Right lobe of liver (tissue), 6 donors: Measurements from ENCODE around the gene RSBN1L. TPM values are rescaled to one million over a fixed set of nuclear protein-coding genes. Genes with fewer than 3 reads are reported as not detected.

Source experiments
- ATAC-seq, 4 donors: fragments of 200-7000 bp; cut with Tn5 transposase; one replicate each; pipeline ENCODE4 v1.9.1; 2020; ENCODE audit warnings: mild to moderate bottlenecking in 4 of 4, moderate library complexity in 4 of 4
- DNase-seq, 3 donors: peaks; one replicate each; pipeline ENCODE4 v3.0.0-alpha.2; 2020
- H3K27ac ChIP-seq, 3 donors: fragments of 200-600 bp; one replicate each; pipeline ENCODE4 v1.8.0; 2022
- H3K27me3 ChIP-seq, 2 donors: fragments of 200-600 bp; one replicate each; pipeline ENCODE4 v1.8.0; 2022
- H3K36me3 ChIP-seq, 4 donors: fragments of 200-600 bp; sonication (generic) in 1 of 4; one replicate each; pipeline versions ENCODE4 v1.5.1 to v1.8.0; 2017 to 2022; ENCODE audit warnings: control low read depth in 1 of 4
- H3K4me1 ChIP-seq, 4 donors: fragments of 200-600 bp; sonication (generic) in 1 of 4; one replicate each; pipeline versions ENCODE4 v1.5.1 to v1.8.0; 2017 to 2022; ENCODE audit warnings: control low read depth in 1 of 4
- H3K4me3 ChIP-seq, 3 donors: fragments of 200-600 bp; one replicate each; pipeline ENCODE4 v1.8.0; 2022
- H3K9me3 ChIP-seq, 4 donors: fragments of 200-600 bp; sonication (generic) in 1 of 4; one replicate each; pipeline versions ENCODE4 v1.5.1 to v1.8.0; 2017 to 2022; ENCODE audit warnings: control low read depth in 1 of 4
- CTCF ChIP-seq, 4 donors: fragments of 200-600 bp in 3 of 4; fragments of 450-650 bp in 1 of 4; IDR thresholded peaks; one replicate each; pipeline versions ENCODE4 v1.5.1 to v1.8.0; 2016 to 2022; ENCODE audit warnings: antibody characterized with exemption in 4 of 4, mild to moderate bottlenecking in 2 of 4
- POLR2A ChIP-seq: fragments of 450-650 bp; IDR thresholded peaks from one replicate; pipeline ENCODE4 v1.6.1; 2017; ENCODE audit warnings: antibody characterized with exemption, mild to moderate bottlenecking
- WGBS: methylation state at CpG from one replicate; pipeline ENCODE4 v1.1.6; 2018; ENCODE audit warnings: low coverage, low lambda C conversion rate; ENCODE audit not compliant: insufficient coverage; ENCODE audit errors: missing lambda C conversion rate; 5-methylcytosine and 5-hydroxymethylcytosine counted together
- intact Hi-C, 2 donors: fragments of 100-400 bp; cut with DNase I; formaldehyde crosslinking; loops; one replicate each; pipeline versions ENCODE4 v1.11.2 to v1.14.1; 2022
- total RNA-seq, 6 experiments: library from RNA; depleted of rRNA in 2 of 6; stranded (reverse); fragments of >200 nt in 2 of 6; fragmentation: NEBNext Ultra II Directional in 3 of 6; extraction: Animal tissue kit (Norgen Biotek cat#: 25700) in 3 of 6; gene quantifications; one replicate each; pipeline versions ENCODE4 v1.1.0 to v1.2.4, GENCODE V29; 2016 to 2023
- donor health status: DM: no; HTN: yes; CAD: no.
- donor health status: DM: no; HTN: no; CAD: no.
- donor health status: DM: no; HTN: no; CAD: no.
- donor health status: DM: no; HTN: yes; CAD: no.
- donor health status: DM: no; HTN: yes; CAD: no.

RSBN1L gene
- total RNA-seq, 6 experiments from 2014 or later, result 8.2 to 10.4 (median 8.8) TPM

GRCh38 chr7:77658928-77659327 is 37.3 kb upstream of the RSBN1L start:
- intact Hi-C loops, result loop anchor here in 1 of 2 donors (10.0 kb wide), 1 partner anchor 96 kb away; no protein-coding TSS in a partner anchor
- WGBS, result 93% methylated on average over 4 of the region's 5 CpGs
- Histone ChIP-seq H3K27ac (no peak overlapping the region), H3K9me3 (no peaks in the 10 kb centered on the region), H3K4me1 (no peaks in the 10 kb centered on the region), H3K36me3 (no peaks in the 10 kb centered on the region), H3K27me3 (no peaks in the 10 kb centered on the region), H3K4me3 (no peak overlapping the region)
- TF ChIP-seq CTCF (IDR thresholded peaks at IDR 0.05) (no peak), POLR2A (no peak)
- DNase-seq (no peak), ATAC-seq (no peak)

DNA sequence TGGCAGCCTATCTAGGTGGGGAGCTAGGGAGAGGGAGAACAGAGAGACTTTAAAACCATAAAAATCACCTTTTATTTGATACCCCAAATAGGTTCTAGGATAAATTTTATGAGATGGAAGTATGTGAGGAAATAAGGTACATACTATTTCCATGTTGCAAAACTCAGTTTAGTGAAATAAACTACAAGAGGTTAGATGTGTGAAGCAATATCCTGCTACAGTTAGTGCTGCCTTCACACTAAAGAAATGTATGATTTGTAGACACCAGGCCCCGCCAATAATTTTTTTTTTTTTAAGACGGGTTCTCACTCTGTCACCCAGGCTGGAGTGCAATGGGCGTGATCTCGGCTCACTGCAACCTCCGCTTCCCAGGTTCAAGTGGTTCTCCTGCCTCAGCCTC is 34.4 kb upstream of the RSBN1L start:
- peaks cover 0 to 11% (median 0%) of the 10 kb centered on the region in 4 donors for H3K4me1 ChIP-seq
- ATAC-seq (no peak), DNase-seq (no peak)
- no peaks in the 10 kb centered on the region for H3K36me3 ChIP-seq
- WGBS, result 84% methylated on average over 5 of the region's 5 CpGs
- H3K27me3 ChIP-seq, result no peaks in the 10 kb centered on the region
- H3K27ac ChIP-seq, result no peak overlapping the region
- no peak overlapping the region for H3K4me3 ChIP-seq
- intact Hi-C loops, result no loop called here
- no peak for TF ChIP-seq POLR2A
- no peak for TF ChIP-seq CTCF (IDR thresholded peaks at IDR 0.05)
- H3K9me3 ChIP-seq, result no peaks in the 10 kb centered on the region

DNA sequence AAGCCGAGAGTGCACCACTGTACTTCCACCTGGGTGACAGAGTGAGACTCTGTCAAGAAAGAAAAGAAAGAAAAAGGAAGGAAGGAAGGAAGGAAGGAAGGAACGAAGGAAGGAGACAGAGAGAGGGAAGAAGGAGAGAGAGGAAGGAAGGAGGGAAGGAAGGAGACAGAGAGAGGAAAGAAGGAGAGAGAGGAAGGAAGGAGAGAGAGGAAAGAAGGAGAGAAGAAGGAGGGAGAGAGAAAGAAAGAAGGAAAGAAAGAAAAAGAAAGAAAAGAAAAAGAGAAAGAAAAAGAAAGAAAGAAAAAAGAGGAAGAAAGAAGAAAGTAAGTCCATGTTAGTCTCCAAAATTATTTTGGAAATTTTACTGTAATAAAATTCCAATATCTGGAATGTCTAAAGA is 33.4 kb upstream of the RSBN1L start:
- H3K4me3 ChIP-seq, result no peak overlapping the region
- H3K4me1 ChIP-seq, result peaks cover 0 to 11% (median 0%) of the 10 kb centered on the region in 4 donors
- 94% methylated on average over 2 of the region's 2 CpGs for WGBS
- ATAC-seq, result no peak
- no peaks in the 10 kb centered on the region for H3K36me3 ChIP-seq
- H3K9me3 ChIP-seq, result no peaks in the 10 kb centered on the region
- no peaks in the 10 kb centered on the region for H3K27me3 ChIP-seq
- DNase-seq, result no peak
- no peak overlapping the region for H3K27ac ChIP-seq
- intact Hi-C loops, result no loop called here
- no peak for TF ChIP-seq CTCF (IDR thresholded peaks at IDR 0.05)
- TF ChIP-seq POLR2A, result no peak

DNA sequence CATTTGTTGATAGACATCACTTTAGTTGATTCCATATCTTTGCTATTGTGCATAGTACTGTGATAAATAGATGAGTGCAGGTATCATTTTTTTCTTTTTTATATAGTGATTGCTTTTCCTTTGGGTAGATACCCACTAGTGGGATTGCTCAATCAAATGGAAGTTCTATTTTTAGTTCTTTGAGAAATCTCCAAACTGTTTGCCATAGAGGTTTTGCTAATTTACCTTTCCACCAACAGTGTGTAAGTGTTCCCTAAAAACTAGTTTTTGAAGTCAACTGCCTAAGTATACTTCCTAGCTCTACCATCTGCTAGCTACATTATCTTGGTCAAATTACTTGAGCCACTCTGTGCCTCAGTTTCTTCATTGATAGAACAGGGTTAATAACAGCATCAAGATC is 31.5 kb upstream of the RSBN1L start:
- intact Hi-C loops, result no loop called here
- no peak overlapping the region for H3K4me3 ChIP-seq
- peak overlapping the region in 1 of 3 donors; percentile 1 for H3K27ac ChIP-seq
- no peaks in the 10 kb centered on the region for H3K27me3 ChIP-seq
- H3K9me3 ChIP-seq, result no peaks in the 10 kb centered on the region
- ATAC-seq (peak in 3 of 4 donors; percentile 42 to 52 (median 46)), DNase-seq (no peak)
- no peaks in the 10 kb centered on the region for H3K36me3 ChIP-seq
- peaks cover 0 to 11% (median 0%) of the 10 kb centered on the region in 4 donors for H3K4me1 ChIP-seq
- no peak for TF ChIP-seq POLR2A
- TF ChIP-seq CTCF (IDR thresholded peaks at IDR 0.05), result no peak

- intact Hi-C loops, result no loop called here
- peak in 1 of 4 donors; percentile 24 for ATAC-seq
- H3K27ac ChIP-seq, result peak overlapping the region in 1 of 3 donors; percentile 1
Observed at GRCh38 chr7:77665161-77665560, 31.1 kb upstream of the RSBN1L start.

More at GRCh38 chr7:77665161-77665560, 31.1 kb upstream of the RSBN1L start:
- DNase-seq, result no peak
- Histone ChIP-seq H3K9me3 (no peaks in the 10 kb centered on the region), H3K4me1 (peaks cover 0 to 11% (median 0%) of the 10 kb centered on the region in 4 donors), H3K36me3 (no peaks in the 10 kb centered on the region), H3K4me3 (no peak overlapping the region), H3K27me3 (no peaks in the 10 kb centered on the region)
- TF ChIP-seq CTCF (IDR thresholded peaks at IDR 0.05), result no peak
- no peak for TF ChIP-seq POLR2A
